HG02623 (cell line): ENCODE measurements around the gene TUBA3C.
"Not testable (repeated sequence)": the region's sequence is repeated elsewhere in the genome, so short reads cannot be mapped to it uniquely, and the experiment has no call there.

ENCODE experiments used
- ATAC-seq: cut with Tn5 transposase; IDR thresholded peaks from one replicate; pipeline ENCODE4 v1.9.1; 2021; ENCODE audit warnings: moderate library complexity; ENCODE audit not compliant: unreplicated experiment

The TUBA3C gene

DNA sequence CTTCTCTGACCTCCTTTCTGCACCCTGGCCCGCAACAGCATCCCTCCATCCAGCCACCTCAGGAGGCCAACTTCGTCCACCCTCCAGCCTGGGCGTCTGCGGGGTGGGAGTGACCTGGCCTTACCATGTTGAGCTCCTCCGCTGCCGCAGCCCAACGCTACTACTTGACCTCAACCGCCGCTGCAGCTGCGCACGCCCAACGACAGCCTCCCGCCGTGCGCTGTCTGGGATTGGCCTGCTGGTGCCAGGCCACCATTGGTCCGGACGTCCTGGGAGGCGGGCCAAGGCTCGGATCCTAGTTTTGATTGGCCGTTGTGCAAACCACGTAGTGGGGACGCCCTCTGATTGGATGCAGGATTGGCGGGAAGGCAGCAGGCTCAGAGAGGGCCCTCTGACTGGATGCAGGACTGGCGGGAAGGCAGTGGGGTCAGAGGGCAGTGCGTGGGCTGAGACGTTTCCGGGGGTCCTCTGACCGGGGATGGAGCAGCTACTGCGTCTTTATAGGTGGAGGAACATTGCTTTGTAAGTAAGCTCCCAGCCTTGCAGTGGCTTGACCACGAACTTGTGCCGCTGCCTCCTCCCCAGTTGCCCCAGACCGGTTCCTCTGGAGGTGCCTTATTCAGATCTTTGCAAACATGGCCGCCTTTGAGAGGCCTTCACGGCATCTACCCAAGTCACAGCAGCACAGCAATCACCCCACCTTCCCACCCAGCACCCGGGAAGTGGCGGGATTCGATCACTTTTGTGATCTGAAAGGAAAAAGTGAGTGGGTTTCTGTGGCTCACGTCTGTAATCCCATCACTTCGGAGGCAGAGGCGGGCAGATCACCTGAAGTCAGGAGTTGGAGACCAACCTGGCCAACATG lies at the start of gene TUBA3C:
TSS of gene TUBA3C (minus strand) at position 204 of the 865 bp plus-strand sequence. CDS start at position 127, 77 bp downstream.
- ATAC-seq: no peak

DNA sequence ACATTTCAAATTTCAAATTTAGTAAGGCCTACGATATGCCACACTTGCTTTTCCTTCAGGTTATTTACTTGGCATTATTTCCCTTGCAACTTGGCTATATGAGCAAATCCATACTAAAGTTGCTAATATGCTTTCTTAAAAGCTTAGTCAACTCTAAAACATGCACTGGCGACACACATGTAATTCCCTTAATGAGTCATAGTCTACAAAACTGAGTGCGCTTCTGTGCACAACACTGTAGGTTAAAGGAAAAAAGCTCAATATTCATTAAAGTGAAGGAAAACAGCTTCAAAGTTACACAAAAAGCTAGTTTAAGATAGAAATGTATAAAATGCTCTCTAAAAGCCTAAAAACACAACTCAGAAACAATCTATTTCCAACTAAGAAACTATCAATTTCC lies 25.8 kb upstream of the TUBA3C start:
- ATAC-seq: not testable (repeated sequence)

DNA sequence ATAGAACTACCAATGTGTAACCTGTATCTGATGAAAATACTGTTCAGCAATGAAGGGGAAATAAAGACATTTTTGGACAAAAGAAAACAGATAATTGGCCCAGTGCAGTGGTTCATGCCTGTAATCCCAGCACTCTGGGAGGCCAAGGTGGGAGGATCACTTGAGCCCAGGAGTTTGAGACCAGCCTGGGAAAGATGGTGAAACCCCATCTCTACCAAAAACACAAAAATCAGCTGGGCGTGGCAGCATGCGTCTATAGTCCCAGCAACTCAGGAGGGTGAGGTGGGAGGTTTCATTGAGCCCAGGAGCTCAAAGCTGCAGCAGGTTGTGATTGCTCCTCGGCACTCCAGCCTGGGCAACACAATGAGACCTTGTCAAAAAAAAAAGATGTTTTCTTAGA lies 11.0 kb upstream of the TUBA3C start:
- not testable (repeated sequence) for ATAC-seq

DNA sequence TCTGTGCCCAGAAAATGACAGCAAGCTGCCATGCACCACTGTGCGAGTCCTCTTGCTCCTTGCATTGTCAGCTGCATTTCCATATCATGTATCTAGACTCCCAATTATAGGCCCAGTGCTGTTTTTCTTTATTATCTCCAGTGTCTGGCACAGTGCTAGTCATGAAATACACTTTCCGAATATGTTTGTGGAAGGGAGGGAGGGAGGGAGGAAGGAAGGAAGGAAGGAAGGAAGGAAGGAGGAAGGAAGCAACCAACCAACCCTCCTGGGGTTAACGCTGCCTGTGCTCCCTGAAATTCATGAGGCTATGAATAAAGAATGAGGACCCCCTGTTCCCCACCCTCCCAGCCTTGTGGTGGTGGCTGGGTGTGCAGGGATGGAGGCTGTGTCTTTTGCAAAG lies 8.3 kb upstream of the TUBA3C start:
- not testable (repeated sequence) for ATAC-seq

DNA sequence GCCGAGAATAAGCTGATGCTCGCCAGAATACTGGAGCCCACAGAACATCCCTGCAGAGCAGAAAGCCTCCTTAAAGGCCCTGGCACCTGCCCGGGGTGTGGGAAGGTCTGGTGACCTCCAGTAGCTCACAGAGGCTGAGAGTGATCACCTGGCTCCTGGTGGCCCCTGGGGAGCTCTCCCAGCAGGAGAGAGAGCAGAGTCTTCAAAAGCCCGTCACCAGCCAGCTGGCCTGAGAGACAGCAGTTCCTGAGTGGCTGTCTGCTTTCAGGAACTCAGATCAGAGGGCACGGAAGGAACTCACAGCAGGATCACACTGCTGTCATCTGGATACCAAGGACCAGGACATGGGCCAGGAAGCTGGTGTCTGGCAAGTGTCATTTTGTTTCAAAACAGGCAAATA lies 7.7 kb upstream of the TUBA3C start:
- ATAC-seq: not testable (repeated sequence)

DNA sequence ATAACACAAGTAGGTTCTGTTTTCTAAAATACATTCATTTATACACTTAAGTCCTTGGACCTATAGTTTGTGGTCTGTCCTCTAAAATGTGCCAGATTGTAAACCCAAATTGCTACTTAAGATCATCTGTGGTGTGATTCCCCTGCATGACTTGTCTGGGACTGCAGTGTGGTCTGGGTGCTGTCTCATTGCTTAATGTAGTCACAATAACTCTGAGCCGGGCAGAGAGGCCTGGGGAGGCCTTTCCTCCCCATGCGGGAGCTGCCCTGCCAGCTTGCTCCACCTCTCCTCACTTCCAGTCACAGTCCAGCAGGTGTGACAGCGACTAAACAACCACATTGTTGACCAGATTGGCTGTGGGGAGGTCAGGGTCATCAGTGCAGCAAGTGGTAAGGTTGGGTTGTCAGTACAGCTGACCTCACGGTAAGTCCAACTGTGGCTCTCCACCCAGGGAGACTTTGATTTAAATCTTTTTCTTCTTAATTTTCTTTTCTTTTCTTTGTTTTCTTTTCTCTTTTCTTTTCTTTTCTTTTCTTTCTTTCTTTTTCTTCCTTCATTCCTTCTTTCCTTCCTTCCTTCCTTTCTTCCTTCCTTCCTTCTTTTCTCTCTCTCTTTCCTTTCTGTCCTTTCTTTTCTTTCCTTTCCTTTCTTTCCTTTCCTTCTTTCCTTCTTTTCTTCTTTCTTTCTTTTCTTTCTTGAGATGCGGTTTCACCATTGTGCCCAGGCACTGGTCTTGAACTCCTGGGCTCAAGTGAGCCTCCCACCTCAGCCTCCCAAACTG lies 4.4 kb upstream of the TUBA3C start:
- no peak for ATAC-seq

DNA sequence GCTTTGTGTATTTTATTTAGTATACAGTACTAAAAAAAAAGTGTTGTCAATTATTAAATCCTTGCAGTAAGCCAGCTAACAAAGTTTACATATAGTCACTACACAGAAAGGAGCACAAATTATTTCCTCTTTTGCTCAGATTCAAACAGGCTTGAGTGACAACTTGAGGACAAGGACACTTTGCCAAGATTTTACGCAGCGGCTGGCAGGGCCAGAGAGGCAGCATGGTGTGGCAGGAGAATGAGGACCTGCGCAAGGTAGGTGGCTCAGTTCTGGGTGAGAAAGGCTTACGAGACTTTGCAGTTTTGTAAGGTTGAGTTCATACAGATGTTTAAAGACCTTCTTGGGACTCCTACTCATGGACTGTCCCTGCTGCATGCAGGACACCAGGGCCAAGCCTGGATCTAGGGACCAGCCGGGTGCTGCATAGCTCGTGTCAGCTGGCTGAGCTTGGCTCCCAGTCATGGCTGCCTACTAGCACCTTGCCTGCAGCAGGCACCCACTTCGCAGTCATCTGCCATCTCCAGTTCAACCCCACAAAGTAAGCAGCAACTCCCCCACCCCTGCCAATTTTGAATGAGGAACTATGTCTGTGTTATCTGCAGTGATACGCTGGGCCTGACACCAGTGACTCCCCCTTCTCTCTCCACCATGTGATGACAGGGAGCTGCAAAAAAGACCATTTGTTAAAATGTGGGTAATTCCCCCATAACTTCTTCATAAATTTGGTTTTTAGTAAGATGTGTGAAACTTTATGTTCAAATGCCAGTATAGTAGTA lies 3.7 kb upstream of the TUBA3C start:
- no peak for ATAC-seq

DNA sequence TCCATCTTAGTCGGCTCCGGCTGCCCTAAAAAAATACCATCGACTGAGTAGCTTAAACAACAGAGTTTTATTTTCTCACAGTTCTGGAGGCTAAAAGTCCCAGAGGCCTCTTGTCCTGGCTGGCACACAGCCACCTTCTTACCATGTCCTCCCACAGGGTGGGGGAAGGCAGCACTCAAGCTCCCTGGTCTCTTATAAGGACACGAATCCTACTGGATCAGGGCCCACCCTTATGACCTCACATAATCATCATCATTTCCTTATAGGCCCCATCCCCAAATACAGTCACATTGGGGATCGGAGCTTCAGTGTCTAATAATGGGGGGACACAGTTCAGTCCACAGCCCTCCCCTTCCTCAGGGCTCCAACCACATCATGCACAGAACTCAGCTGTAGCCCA lies 2.6 kb upstream of the TUBA3C start:
- no peak for ATAC-seq

DNA sequence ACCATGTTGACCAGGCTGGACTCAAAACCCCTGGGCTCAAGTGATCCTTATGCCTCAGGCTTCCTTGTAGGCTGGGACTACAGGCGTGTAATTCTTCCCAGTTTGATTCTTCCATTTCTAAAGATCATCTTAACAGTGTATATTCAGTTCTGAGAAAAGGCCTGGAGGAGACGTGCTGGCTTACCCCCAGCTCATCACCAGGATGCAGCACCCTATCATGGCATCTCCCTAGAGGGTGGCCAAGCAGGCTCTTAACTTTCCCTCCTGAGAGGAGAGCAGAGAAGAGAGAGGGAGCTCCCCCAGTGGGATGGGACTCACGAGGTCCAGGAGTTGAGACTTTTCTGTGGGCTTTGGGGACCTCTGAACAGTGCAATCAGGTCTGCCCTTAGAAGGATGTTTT lies 2.1 kb upstream of the TUBA3C start:
- ATAC-seq: no peak

DNA sequence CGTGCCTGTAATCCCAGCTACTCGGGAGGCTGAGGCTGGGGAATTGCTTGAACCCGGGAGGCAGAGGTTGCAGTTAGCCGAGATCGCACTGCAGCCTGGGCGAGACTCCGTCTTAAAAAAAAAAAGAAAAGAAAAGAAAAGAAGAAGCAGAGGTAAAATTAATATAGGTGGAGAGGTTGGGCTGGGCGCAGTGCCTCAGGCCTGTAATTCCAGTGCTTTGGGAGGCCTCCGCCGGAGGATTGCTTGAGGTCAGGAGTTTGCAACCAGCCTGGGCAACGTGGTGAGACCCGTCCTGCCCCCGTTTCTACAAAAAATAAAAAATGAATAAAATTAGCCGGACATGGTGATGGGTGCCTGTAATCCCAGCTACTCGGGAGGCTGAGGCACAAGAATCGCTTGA lies 912 bp upstream of the TUBA3C start:
- no peak for ATAC-seq

DNA sequence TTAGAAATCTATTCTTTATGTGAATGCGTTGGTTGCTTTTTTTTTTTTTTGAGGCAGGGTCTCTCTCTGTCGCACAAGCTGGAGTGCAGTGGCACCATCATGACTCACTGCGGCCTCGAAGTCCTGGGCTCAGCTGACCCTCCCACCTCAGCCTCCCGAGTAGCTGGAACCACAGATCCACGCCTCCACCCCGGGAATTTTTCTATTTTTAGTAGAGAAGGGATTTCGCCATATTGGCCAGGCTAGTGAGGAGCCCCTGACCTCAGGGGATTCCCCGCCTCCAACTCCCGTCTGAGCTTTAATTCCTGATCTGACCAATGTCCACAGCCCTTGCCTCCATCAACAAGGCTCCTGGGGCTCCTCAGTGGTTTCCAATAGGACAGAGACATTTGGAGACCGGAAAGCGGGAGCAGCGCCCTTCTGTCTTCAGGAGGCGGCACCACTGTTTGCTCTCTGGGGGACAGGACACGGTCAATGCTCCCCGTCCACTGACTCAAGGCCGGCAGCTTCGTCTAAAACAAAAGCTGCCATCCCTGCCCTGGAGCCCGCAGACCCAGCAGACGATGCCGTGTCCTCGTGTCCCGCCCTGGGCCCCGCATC lies 503 bp downstream of the TUBA3C start:
- ATAC-seq: no peak

DNA sequence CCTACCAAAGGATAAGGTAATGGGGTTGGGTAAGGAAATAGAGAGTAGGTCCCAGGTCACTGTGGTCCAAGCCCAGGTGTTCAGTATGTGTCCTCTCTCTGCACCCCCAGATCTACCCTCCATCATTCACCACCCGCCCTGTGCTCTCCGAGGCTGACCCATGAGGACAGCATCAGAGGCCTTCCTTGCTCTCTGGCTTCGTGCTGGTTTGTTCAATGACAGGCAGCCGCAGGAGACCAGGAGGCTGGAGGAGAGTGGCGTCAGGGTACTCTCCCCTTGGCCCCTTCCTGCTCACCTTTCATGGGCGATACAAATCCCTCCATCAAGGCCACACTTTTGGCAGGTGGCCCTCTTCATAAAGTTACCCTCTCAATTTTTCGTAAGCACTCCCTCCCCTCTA lies 1.7 kb downstream of the TUBA3C start:
- no peak for ATAC-seq

DNA sequence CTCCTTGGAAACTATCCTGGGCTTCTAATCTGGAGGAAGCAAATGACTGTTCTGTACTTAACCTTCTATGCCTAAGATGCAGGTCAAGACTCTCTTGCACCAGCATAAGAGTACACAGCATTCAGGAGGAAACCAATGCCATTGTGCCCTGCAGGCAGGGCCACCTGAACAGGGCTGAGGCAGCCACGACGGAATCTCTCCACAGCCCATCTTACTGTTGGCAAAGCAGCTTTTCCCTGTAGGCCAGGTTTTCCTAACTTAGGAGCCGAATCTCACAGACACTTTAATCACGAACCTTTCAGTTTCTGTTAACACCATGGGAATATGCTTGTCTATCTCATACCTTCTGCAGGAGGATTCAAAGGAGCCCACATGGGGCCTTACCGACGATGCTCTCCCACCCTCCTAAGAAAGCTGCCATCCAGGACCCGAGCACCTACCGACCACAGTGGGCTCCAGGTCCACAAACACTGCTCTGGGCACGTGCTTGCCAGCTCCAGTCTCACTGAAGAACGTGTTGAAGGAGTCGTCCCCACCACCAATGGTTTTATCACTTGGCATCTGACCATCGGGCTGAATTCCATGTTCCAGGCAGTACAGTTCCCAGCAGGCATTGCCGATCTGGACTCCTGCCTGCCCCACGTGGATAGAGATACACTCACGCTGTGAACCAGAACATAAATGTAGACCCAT lies 2.6 kb downstream of the TUBA3C start:
- ATAC-seq: no peak

DNA sequence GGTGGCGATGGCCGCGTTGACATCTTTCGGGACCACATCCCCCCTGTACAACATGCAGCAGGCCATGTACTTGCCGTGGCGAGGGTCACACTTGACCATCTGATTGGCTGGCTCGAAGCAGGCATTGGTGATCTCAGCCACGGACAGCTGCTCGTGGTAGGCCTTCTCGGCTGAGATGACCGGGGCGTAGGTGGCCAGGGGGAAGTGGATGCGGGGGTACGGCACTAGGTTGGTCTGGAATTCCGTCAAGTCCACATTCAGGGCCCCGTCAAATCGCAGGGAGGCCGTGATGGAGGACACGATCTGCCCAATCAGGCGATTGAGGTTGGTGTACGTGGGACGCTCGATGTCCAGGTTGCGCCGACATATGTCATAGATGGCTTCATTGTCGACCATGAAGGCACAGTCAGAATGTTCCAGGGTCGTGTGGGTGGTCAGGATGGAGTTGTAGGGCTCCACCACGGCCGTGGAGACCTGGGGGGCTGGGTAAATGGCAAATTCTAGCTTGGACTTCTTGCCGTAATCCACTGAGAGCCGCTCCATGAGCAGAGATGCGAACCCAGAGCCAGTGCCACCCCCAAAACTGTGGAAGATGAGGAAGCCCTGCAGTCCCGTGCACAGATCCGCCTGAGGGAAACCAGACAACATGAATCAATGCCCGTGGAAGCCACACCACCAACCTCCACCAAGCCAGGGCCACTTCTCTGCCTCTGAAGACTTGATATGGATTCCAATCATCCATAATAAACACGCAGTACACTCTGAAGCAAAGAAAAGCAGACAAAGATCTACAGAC lies 4.4 kb downstream of the TUBA3C start:
- ATAC-seq: not testable (repeated sequence)

DNA sequence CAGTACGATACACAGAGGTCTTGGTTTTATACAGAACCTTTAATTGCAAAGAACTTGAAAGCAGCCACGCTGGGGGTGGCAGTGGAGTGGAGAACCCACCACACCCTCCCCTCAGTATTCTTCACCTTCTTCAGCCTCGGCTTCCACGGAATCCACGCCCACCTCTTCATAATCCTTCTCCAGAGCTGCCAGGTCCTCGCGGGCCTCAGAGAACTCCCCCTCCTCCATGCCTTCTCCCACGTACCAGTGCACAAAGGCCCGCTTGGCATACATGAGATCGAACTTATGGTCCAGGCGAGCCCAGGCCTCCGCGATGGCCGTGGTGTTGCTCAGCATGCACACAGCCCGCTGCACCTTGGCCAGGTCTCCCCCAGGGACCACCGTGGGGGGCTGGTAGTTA lies 7.9 kb downstream of the TUBA3C start:
- ATAC-seq: no peak

DNA sequence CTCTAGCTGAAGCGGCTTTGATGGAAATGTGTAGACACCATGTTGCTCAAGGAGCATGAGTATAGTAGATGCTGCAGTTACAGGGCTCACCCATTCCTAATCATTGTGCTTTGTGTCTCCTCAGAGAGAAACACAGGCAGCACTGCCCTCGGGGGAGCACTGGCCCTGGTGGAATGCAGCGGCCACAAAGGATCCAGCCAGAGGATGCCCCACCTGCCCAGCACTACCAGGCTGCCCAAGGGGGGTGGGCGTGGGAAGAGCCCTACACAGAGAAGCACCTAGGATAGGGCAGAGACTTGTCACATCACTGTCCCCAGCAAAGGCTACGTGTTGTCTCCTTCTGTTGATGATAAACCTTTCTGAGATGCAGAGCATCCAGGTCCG lies 9.0 kb downstream of the TUBA3C start:
- ATAC-seq: no peak

DNA sequence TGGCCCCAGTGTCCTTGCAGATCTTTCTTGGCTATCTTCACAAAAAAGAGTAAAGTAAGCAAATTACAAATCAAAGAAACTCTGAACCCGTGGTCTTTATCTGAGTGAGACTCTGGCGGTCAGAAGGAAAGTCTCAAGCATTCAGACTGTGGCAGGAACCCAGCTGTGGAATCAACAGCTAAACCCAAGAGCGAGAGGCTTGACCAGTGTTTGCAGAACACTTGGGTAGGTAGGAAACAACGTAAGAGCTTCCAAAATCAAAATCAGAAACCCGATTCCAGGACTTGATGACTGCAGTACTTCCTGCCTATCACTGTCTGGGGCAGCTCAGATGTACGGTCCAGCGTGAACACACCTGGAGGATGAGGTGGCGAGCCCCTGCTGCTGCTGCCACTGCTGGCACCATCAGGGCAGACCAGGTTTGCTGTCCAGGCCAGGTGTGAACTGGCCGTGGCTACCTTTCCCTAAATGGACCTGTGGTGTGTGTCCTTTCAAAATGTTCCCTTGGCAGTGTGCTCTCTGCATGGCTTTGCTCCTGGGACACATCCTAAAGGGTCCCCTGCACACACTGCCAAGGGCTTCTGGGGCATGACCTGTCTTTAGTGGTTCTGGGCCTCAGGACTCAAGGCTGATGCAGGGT lies 9.5 kb downstream of the TUBA3C start:
- ATAC-seq: no peak

DNA sequence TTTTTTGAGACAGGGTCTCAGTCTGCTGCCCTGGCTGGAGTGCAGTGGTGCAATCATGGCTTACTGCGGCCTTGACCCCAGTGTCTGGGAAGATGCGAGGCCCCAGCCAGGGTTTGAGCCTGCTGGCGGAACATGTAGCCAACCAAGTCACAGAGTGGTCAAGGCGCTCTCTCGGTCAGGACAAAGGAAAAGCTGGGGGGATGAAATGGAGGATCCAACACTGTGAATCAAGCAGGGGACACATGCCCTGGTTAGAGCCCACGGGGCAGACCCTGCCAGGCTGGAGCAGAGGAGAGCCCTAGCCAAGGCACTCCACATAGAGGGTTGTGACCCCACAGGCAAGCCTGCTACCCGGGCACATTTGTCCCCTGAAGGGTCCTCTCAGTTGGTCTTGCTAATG lies 10.1 kb downstream of the TUBA3C start:
- no peak for ATAC-seq

DNA sequence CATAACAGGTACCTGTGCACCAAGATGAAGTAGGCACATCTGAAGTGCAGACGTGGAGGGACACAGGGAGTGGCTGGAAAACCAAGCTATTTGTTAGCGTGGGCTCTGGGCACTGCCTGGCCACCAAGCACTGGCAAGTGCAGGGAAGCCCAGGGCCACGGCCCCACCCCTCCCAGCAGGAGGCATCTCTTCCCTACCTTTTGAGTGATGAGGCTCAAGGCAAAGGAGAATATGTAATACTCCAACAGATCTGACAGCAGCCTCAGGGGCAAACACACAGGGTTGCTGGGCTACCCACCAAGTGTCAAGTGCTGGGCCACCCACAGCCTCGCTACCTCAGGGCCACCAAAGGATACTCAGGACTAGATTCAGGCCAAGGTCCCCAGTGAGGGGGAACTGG lies 11.6 kb downstream of the TUBA3C start:
- no peak for ATAC-seq
